HG02571 (cell line): ENCODE measurements around the gene MOSMO.
"Not testable (repeated sequence)": the region's sequence is repeated elsewhere in the genome, so short reads cannot be mapped to it uniquely, and the experiment has no call there.

ENCODE experiments used
- ATAC-seq: cut with Tn5 transposase; IDR thresholded peaks from one replicate; pipeline ENCODE4 v1.9.1; 2021; ENCODE audit warnings: mild to moderate bottlenecking, moderate library complexity; ENCODE audit not compliant: unreplicated experiment

Gene MOSMO

DNA sequence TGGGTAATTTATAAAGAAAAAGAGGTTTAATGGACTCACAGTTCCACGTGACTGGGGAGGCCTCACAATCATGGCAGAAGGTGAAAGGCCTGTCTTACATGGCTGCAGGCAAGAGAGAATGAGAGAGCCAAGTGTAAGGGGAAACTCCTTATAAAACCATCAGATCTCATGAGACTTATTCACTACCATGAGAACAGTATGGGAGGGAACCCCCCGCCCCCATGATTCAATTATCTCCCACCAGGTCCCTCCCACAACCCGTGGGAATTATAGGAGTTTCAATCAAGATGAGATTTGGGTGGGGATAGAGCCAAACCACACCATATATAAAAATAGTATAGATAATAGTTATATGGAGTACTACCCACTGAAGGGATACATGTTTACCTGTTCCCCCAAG lies 36.0 kb downstream of the MOSMO start:
- not testable (repeated sequence) for ATAC-seq

- not testable (repeated sequence) for ATAC-seq
Measured at GRCh38 chr16:22045888-22046287, 38.0 kb downstream of the MOSMO start.

- ATAC-seq: no peak
Measured at GRCh38 chr16:22050963-22051362, 43.1 kb downstream of the MOSMO start.

- no peak for ATAC-seq
Measured at GRCh38 chr16:22052980-22053379, 45.1 kb downstream of the MOSMO start.

GRCh38 chr16:22053921-22054341 lies 46.0 kb downstream of the MOSMO start:
- ATAC-seq: no peak

DNA sequence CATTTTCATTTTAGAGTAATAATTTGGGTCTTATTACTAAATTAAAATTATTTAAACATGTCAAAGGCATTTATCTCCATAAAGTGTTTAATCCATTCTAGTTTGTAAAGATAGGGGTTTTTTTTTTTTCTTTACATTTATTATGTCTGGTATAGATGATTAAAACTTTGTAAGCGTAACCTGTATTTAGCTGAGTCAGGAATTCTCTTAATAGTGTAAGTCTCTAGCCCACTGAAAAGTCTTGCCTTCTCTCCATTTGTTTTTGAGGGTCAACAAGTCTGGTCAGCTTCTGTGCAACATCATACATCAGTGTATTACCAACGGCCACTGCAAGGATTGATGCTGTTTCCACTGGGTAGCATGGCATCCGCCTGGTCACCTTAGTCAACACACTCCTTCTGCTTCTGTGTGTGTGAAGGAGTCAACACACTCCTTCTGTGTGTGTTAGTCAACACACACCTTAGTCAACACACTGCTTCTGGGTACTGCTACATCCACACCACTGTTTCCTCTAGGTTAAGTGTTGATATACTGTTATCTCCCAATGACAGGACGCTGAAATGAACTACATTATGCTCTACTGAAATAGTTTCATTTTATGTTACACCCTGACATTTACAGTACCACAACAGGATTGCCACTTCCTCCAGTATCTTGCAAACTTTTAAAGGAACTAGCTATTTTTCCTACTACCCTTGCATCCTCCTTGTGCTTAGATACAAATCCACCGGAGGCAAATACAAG lies 47.1 kb downstream of the MOSMO start:
- no peak for ATAC-seq

DNA sequence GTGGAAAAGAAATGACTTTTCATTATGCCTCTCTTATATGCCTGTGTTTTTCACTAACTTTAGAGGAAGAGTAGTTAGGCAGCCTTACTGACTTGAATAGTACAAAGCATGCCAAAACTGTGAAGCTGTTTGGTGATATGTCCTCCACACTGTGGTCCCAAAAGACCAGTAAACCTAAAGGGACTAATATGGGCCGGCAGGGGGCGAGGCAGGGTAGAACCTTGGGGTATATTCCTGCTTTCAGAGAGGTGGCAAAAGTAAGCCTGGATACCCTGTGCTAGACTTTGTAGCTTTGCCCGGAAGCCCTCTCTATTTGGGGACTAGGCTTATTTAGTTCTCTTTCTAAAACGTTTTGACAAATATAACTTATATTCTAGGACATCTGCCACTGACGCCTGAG lies 48.0 kb downstream of the MOSMO start:
- no peak for ATAC-seq

DNA sequence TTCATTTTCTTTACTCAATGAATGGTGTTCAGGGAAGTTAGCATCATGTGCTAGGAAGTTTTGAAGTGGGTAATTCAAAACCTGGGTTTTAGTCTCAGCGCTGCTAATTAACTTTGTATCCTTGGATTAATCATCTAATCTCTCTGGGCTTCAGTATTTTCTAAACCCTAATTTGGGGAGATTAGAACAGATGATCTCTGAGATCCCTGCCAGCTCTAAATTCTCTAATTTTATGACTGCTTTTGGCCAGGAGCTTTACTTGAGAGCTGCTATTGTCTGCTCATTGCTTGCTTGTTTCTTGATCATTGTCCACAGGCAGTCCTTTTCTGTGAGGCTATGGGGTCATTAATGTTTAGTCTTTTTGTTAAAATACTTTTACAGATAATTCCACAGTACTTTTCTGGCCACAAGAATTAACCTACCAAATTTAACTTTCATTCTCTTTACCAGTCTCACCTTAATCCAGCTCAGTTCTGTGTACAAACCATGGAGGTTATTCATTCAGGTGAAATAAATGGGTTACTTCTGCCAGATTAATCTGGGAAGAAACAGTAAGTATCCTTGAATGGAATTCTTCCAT lies 56.1 kb downstream of the MOSMO start:
- ATAC-seq: no peak

DNA sequence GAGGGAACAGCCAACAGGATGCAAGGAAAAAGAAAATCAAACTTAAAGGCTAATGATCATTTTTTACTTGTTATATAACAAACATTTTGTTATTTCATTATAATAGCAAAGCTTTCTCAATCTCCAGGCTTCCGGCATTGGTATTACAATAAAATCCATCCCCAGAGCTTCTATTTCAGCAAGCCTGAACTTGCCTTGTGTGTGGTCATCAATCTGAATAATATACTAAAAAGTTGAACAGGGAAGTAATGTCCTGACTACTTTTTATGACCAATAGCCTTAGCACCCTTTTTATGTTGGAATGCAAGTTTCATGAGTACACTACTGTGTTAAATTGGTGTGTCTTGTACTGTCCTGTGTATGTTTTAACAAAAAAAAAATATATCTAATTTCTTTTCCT lies 57.3 kb downstream of the MOSMO start:
- ATAC-seq: no peak

GRCh38 chr16:22070361-22071330 lies 62.7 kb downstream of the MOSMO start:
- ATAC-seq: no peak

GRCh38 chr16:22071331-22071910 lies 63.5 kb downstream of the MOSMO start:
- no peak for ATAC-seq

DNA sequence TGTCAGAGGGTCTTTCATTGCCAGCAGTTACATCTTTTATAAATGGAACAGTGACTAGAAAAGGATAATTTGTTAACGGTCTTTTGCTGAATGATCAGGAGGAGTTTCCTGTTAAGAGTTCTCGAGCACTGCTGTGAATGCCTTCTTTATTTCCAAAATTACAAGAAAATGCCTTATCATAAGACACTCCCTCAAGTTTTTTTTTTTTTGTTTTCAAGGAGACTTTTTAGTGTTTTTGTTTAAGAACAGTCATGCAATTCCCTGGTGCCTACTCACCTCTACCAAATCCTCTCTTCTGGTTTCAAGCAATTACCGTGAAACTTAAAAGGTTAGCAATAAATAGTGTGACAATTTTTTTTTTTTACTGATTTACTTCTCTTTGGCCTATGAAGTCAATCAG lies 65.4 kb downstream of the MOSMO start:
- no peak for ATAC-seq

- ATAC-seq: no peak
Measured at GRCh38 chr16:22075043-22075757, 67.3 kb downstream of the MOSMO start.

- ATAC-seq: no peak
Measured at GRCh38 chr16:22075776-22076175, 67.9 kb downstream of the MOSMO start.

DNA sequence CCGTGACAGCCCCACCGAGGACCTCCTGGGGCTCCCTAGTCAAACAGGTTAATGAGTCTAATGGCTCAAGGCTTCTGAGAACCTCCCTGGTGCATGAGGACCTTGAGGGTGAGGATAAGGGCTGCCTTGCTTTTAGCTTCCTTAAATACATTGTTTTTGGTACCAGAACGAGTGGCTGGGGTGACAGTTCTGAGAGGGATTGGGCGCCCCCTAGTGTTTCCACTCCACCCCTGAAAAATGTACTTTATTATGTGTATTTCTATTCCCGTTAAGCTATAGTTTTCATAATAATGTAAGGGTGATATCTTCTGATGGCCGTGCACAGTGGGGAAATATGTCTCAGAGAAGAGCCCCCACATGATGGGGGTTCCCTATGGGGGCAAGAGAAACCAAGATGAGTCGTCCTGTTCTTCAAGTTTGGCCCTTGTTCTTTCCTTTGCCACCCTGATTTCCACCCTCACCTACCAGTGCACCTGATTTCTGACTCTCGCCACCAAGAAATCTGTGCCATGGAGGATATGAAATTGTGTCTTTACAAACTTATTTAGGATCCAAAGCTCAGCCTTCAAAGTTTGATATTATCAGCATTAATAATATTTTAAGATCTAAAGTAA lies 69.9 kb downstream of the MOSMO start:
- no peak for ATAC-seq

GRCh38 chr16:22078656-22079055 lies 70.7 kb downstream of the MOSMO start:
- ATAC-seq: no peak

DNA sequence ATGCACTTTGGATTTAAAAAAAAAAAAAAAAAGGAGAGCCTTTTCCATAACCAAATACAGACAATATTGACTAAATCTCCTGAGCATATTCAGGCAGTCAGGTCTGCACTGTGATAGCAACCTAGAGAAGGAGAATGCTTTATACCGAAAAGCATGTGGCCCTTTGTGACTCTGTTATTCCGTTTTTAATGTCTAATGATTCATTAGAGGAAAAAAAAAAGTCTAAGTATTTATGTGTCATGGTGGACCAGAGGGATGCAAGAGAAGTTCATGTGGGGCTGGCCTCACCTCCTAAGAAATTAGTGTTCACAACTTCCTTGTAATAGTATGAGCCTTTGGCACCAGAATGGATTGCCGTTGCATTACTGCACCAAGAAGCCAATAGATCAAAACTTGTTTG lies 73.1 kb downstream of the MOSMO start:
- ATAC-seq: no peak

GRCh38 chr16:22086440-22086839 lies 78.5 kb downstream of the MOSMO start:
- ATAC-seq: no peak

DNA sequence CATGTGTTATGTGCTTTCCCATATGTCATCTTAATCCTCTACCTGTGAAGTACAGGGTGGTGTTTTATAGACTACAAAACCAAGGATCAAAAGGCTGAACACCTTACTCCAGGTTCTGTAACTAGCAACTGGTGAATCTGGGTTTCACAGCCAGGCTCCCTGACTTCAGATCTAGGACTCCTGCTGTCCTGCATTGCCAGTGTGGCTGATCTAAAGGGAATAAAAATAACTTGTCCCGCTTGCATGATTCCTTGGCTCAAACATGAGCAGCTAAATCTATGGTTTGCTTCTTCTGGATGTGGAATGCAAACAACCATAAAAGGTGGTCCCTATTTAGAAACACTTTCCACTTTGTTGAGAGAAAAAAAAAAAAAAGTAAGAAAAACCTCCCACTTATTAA lies 80.7 kb downstream of the MOSMO start:
- no peak for ATAC-seq

GRCh38 chr16:22089910-22090309 lies 82.0 kb downstream of the MOSMO start:
- ATAC-seq: no peak
